Measurements from ENCODE around the gene GDAP2. TPM values are rescaled to one million over a fixed set of nuclear protein-coding genes. Genes with fewer than 3 reads are reported as not detected.

Gene GDAP2
- total and polyA plus RNA-seq, 2 experiments from 2014 or later, result 11.3 to 33.3 TPM

DNA sequence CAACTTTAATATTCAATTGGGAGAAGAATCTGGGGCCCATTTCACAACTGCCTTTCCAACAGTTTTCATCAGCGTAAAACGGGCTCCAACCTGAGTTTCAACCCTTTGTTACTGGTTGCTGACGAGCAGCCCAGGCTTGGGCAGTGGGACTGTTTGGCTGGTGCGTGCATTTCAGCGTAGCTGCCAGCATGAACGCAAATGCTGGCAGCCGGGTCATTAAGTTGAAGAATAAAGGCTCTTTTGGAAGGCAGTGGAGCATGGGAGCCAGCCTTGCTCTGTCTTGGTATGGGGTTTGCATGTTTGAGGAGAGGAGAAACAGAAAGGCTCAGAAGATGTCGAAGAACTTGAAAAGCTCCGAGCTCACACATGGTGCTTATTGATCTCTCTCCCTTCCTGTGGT, 40.8 kb upstream of the GDAP2 start:
- Histone ChIP-seq H4K20me1 (ENCODE audit: insufficient read depth, poor library complexity, severe bottlenecking) (no peaks in the 10 kb centered on the region), H2AFZ (no peak overlapping the region), H3K9me3 (ENCODE audit: low read depth) (no peaks in the 10 kb centered on the region), H3K79me2 (no peaks in the 10 kb centered on the region), H3K27ac (no peak overlapping the region), H3K27me3 (no peaks in the 10 kb centered on the region), H3K4me2 (no peak overlapping the region), H3K4me1 (ENCODE audit: insufficient read depth) (no peaks in the 10 kb centered on the region), H3K36me3 (replicated peaks; ENCODE audit: insufficient read depth, low read depth) (no peaks in the 10 kb centered on the region), H3K4me3 (no peak overlapping the region), H3K9me2 (replicated peaks; ENCODE audit: insufficient read depth) (no peaks in the 10 kb centered on the region)
- DNase-seq (ENCODE audit: low spot score), result no peak
- no peak for TF ChIP-seq EZH2phosphoT487 (IDR thresholded peaks at IDR 0.05; ENCODE audit: low read depth, severe bottlenecking, unreplicated experiment)
- TF ChIP-seq, protein P1, sequence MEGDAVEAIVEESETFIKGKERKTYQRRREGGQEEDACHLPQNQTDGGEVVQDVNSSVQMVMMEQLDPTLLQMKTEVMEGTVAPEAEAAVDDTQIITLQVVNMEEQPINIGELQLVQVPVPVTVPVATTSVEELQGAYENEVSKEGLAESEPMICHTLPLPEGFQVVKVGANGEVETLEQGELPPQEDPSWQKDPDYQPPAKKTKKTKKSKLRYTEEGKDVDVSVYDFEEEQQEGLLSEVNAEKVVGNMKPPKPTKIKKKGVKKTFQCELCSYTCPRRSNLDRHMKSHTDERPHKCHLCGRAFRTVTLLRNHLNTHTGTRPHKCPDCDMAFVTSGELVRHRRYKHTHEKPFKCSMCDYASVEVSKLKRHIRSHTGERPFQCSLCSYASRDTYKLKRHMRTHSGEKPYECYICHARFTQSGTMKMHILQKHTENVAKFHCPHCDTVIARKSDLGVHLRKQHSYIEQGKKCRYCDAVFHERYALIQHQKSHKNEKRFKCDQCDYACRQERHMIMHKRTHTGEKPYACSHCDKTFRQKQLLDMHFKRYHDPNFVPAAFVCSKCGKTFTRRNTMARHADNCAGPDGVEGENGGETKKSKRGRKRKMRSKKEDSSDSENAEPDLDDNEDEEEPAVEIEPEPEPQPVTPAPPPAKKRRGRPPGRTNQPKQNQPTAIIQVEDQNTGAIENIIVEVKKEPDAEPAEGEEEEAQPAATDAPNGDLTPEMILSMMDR (IDR thresholded peaks at IDR 0.05; ENCODE audit: poor library complexity), result no peak
- WGBS (ENCODE audit: low lambda C conversion rate, missing lambda C conversion rate), result 89% methylated on average over 9 of the region's 9 CpGs

GRCh38 chr1:117967881-117968280, 38.5 kb upstream of the GDAP2 start:
- peak overlapping the region; percentile 2 for H3K4me2 ChIP-seq
- no peak overlapping the region for H2AFZ ChIP-seq
- no peak for TF ChIP-seq EZH2phosphoT487 (IDR thresholded peaks at IDR 0.05; ENCODE audit: low read depth, severe bottlenecking, unreplicated experiment)
- TF ChIP-seq, protein P1 (IDR thresholded peaks at IDR 0.05; ENCODE audit: poor library complexity), result no peak
- no peak for TF ChIP-seq EZH2 (IDR thresholded peaks at IDR 0.05; ENCODE audit: borderline replicate concordance)
- H3K4me3 ChIP-seq, result no peak overlapping the region
- H3K4me1 ChIP-seq (ENCODE audit: insufficient read depth), result no peaks in the 10 kb centered on the region
- H4K20me1 ChIP-seq (ENCODE audit: insufficient read depth, poor library complexity, severe bottlenecking), result no peaks in the 10 kb centered on the region
- no peaks in the 10 kb centered on the region for H3K27me3 ChIP-seq
- DNase-seq (ENCODE audit: low spot score), result peak; percentile 25
- no peaks in the 10 kb centered on the region for H3K9me3 ChIP-seq (ENCODE audit: low read depth)
- H3K36me3 ChIP-seq (replicated peaks; ENCODE audit: insufficient read depth, low read depth), result no peaks in the 10 kb centered on the region
- no peaks in the 10 kb centered on the region for H3K79me2 ChIP-seq
- no peaks in the 10 kb centered on the region for H3K9me2 ChIP-seq (replicated peaks; ENCODE audit: insufficient read depth)
- H3K27ac ChIP-seq, result peak overlapping the region; percentile 33
- 50% methylated on average over 1 of the region's 1 CpG for WGBS (ENCODE audit: low lambda C conversion rate, missing lambda C conversion rate)

GRCh38 chr1:117967477-117967876, 38.1 kb upstream of the GDAP2 start:
- Histone ChIP-seq H3K27me3 (no peaks in the 10 kb centered on the region), H2AFZ (no peak overlapping the region), H3K36me3 (replicated peaks; ENCODE audit: insufficient read depth, low read depth) (no peaks in the 10 kb centered on the region), H3K9me2 (replicated peaks; ENCODE audit: insufficient read depth) (no peaks in the 10 kb centered on the region), H3K4me1 (ENCODE audit: insufficient read depth) (no peaks in the 10 kb centered on the region), H3K27ac (peak overlapping the region; percentile 33), H3K9me3 (ENCODE audit: low read depth) (no peaks in the 10 kb centered on the region), H3K79me2 (no peaks in the 10 kb centered on the region), H4K20me1 (ENCODE audit: insufficient read depth, poor library complexity, severe bottlenecking) (no peaks in the 10 kb centered on the region), H3K4me2 (peak overlapping the region; percentile 2), H3K4me3 (no peak overlapping the region)
- 64% methylated on average over 4 of the region's 4 CpGs for WGBS (ENCODE audit: low lambda C conversion rate, missing lambda C conversion rate)
- TF ChIP-seq, protein P1 (IDR thresholded peaks at IDR 0.05; ENCODE audit: poor library complexity), result peak; percentile 23
- no peak for TF ChIP-seq EZH2phosphoT487 (IDR thresholded peaks at IDR 0.05; ENCODE audit: low read depth, severe bottlenecking, unreplicated experiment)
- TF ChIP-seq EZH2 (IDR thresholded peaks at IDR 0.05; ENCODE audit: borderline replicate concordance), result no peak
- DNase-seq (ENCODE audit: low spot score), result peak; percentile 11
